ENCODE data around the gene TNRC6C. TPM values are rescaled to one million over a fixed set of nuclear protein-coding genes. Genes with fewer than 3 reads are reported as not detected.

TNRC6C gene
- total and polyA plus RNA-seq, 9 of the 15 experiments (the other 6 are each of a cell fraction or from before 2014, with no cell fraction given): 0.20 to 4.9 (median 2.3) TPM

GRCh38 chr17:78124081-78124835 is 165.8 kb downstream of the TNRC6C start:
- no peak overlapping the region for H3K27ac ChIP-seq (ENCODE audit: extremely low read depth, low read depth, low read length)
- H3K4me3 ChIP-seq: no peak overlapping the region
- no peak overlapping the region for H3K4me2 ChIP-seq (ENCODE audit: insufficient read depth, low read length)
- no peaks in the 10 kb centered on the region for H3K9me1 ChIP-seq (ENCODE audit: control insufficient read depth, insufficient read depth, low read length)
- BruUV-seq (replicated peaks): no TSS peak
- peaks cover 11 to 76% of the 10 kb centered on the region in 2 experiments for H3K4me1 ChIP-seq (replicated peaks in 1 of 2; ENCODE audit: control insufficient read depth in 2 of 2, insufficient read depth in 2 of 2, low read length in 2 of 2)
- 95% methylated on average over 15 of the region's 30 CpGs for WGBS (ENCODE audit: insufficient coverage, low coverage, missing lambda C conversion rate)
- ChIA-PET POLR2A (interaction anchor here (0.6 to 0.8 kb wide), 2 partner anchors 12 to 1380 kb away, joined by 3 to 4 read pairs; no protein-coding TSS in a partner anchor), CTCF (ENCODE audit: low intra/inter-chr PET ratio) (no interaction called here)
- in situ Hi-C loops (cut with MboI): no loop called here
- peaks cover 76% of the 10 kb centered on the region for H3K36me3 ChIP-seq (ENCODE audit: control insufficient read depth, insufficient read depth, low read length)
- peak overlapping the region in 1 of 2 experiments; percentile 84; a peak in 2 of 4 replicates for H3K9ac ChIP-seq (ENCODE audit: insufficient read depth in 1 of 2, low read depth in 2 of 2, low read length in 2 of 2)
- DNase-seq (ENCODE audit: extremely low read depth in 1 of 4, low spot score in 3 of 4): no peak
- no peak for ATAC-seq
- H4K20me1 ChIP-seq (replicated peaks; ENCODE audit: control insufficient read depth, insufficient read depth, low read length): no peaks in the 10 kb centered on the region; the same call in 1 of the 2 replicates
- no peaks in the 10 kb centered on the region for H3K27me3 ChIP-seq (ENCODE audit: control insufficient read depth in 2 of 2, insufficient read depth in 2 of 2, low read length in 2 of 2)
- intact Hi-C loops (cut with micrococcal nuclease): no loop called here
- H3K9me3 ChIP-seq (replicated peaks; ENCODE audit: control insufficient read depth, insufficient read depth, low read depth, low read length): no peaks in the 10 kb centered on the region
- H3K79me2 ChIP-seq (ENCODE audit: control insufficient read depth, insufficient read depth, low read length): peaks cover 71% of the 10 kb centered on the region
- no peak for FAIRE-seq
- no peak overlapping the region for H2AFZ ChIP-seq (ENCODE audit: low read depth, low read length)
- TF ChIP-seq ZNF134 (CRISPR knock-in tag; conservative IDR thresholded peaks at IDR 0.05) (no peak), TEAD1 (CRISPR knock-in tag; IDR thresholded peaks at IDR 0.05) (no peak), GTF2A2 (tag; IDR thresholded peaks at IDR 0.05) (no peak), ZBTB33 (CRISPR knock-in tag; IDR thresholded peaks at IDR 0.05) (peak; percentile 76), ZC3H4 (CRISPR knock-in tag; IDR thresholded peaks at IDR 0.05; ENCODE audit: borderline replicate concordance) (no peak), NCOA1 (IDR thresholded peaks at IDR 0.05; ENCODE audit: low read depth) (no peak), PML (IDR thresholded peaks at IDR 0.05; ENCODE audit: low read length) (no peak), TAF7 (tag; IDR thresholded peaks at IDR 0.05) (no peak), ZSCAN29 (IDR thresholded peaks at IDR 0.05) (no peak), LCOR (CRISPR knock-in tag; IDR thresholded peaks at IDR 0.05) (no peak), POLR2G (IDR thresholded peaks at IDR 0.05; ENCODE audit: low read depth, low read length) (peak; percentile 52), KAT8 (IDR thresholded peaks at IDR 0.05; ENCODE audit: low read depth) (no peak), GTF2F1 (IDR thresholded peaks at IDR 0.05; ENCODE audit: low read depth, low read length) (no peak), STAG1 (CRISPR knock-in tag; IDR thresholded peaks at IDR 0.05; ENCODE audit: borderline replicate concordance) (no peak), ARID1B (IDR thresholded peaks at IDR 0.05) (no peak), RBFOX2 (IDR thresholded peaks at IDR 0.05; ENCODE audit: low read depth, low read length) (peak; percentile 61), ZNF121 (CRISPR knock-in tag; conservative IDR thresholded peaks at IDR 0.05) (no peak), PPARD (CRISPR knock-in tag; IDR thresholded peaks at IDR 0.05) (no peak), ZNF518B (CRISPR knock-in tag; IDR thresholded peaks at IDR 0.05) (no peak), PTBP1 (IDR thresholded peaks at IDR 0.05; ENCODE audit: low read depth, low read length) (no peak)
